B cell (primary cell): ENCODE measurements around the gene CNTN4. TPM values are rescaled to one million over a fixed set of nuclear protein-coding genes. Genes with fewer than 3 reads are reported as not detected.

Experiments
- ATAC-seq: fragments of 200-7000 bp; cut with Tn5 transposase; one replicate; pipeline ENCODE4 v1.10.0; 2021; ENCODE audit warnings: low read depth, mild to moderate bottlenecking, moderate number of reproducible peaks, moderate library complexity
- CTCF ChIA-PET: fragments of 350-600 bp; sonication (Branson Sonifier 250); formaldehyde crosslinking; loops from one replicate; lab custom pipeline; 2021; ENCODE audit warnings: antibody characterized with exemption, inconsistent platforms; lab: Charles Lee
- POLR2A ChIA-PET: fragments of 350-600 bp; sonication (Branson Sonifier 250); formaldehyde crosslinking; loops from one replicate; lab custom pipeline; 2021; ENCODE audit warnings: antibody characterized with exemption; lab: Charles Lee
- DNase-seq: peaks from one replicate; pipeline ENCODE4 v3.0.0; 2013
- H2AFZ ChIP-seq: 2 replicates; pipeline ENCODE4 v1.6.1; 2012; ENCODE audit warnings: mild to moderate bottlenecking, low read depth, low read length; ENCODE audit not compliant: insufficient read depth, poor library complexity, severe bottlenecking
- H3K27ac ChIP-seq, 2 donors: 1 replicate in 1 of 2; 2 replicates in 1 of 2; pipeline ENCODE4 v1.5.1; 2012 to 2013; ENCODE audit warnings: low read length in 2 of 2, mild to moderate bottlenecking in 2 of 2, moderate library complexity in 1 of 2
- H3K27me3 ChIP-seq, 4 experiments: fragments of 200-600 bp in 1 of 4; sonication (generic) in 1 of 4; replicated peaks in 1 of 4; 1 replicate in 2 of 4; 2 replicates in 2 of 4; pipeline versions ENCODE4 v1.6.1 to v1.7.0; 2013 to 2016; ENCODE audit warnings: low read length in 3 of 4, mild to moderate bottlenecking in 2 of 4, mixed read lengths in 1 of 4, moderate library complexity in 1 of 4; ENCODE audit not compliant: insufficient read depth in 4 of 4, control insufficient read depth in 3 of 4; ENCODE audit errors: control extremely low read depth in 1 of 4
- H3K36me3 ChIP-seq, 2 experiments: replicated peaks in 1 of 2; 1 replicate in 1 of 2; 2 replicates in 1 of 2; pipeline versions ENCODE4 v1.6.1 to v1.7.1; 2013; ENCODE audit warnings: low read length in 1 of 2; ENCODE audit not compliant: insufficient read depth in 2 of 2, control insufficient read depth in 1 of 2; ENCODE audit errors: control extremely low read depth in 1 of 2, extremely low read depth in 1 of 2
- H3K4me1 ChIP-seq, 2 donors: fragments of 200-600 bp in 1 of 2; sonication (generic) in 1 of 2; 1 replicate in 1 of 2; 2 replicates in 1 of 2; pipeline versions ENCODE4 v1.5.1 to v1.6.1; 2013 to 2017; ENCODE audit warnings: low read length in 2 of 2; ENCODE audit not compliant: control insufficient read depth in 2 of 2, insufficient read depth in 2 of 2
- H3K4me2 ChIP-seq: replicated peaks from 2 replicates; pipeline ENCODE3; 2012; ENCODE audit warnings: mild to moderate bottlenecking, low read depth, low read length; ENCODE audit not compliant: poor library complexity, severe bottlenecking
- H3K4me3 ChIP-seq, 5 experiments: fragments of 200-600 bp in 1 of 5; sonication (generic) in 1 of 5; 1 replicate in 3 of 5; 2 replicates in 2 of 5; pipeline versions ENCODE4 v1.5.1 to v1.7.0; 2011 to 2016; ENCODE audit warnings: low read length in 4 of 5, mild to moderate bottlenecking in 4 of 5, low read depth in 2 of 5, control low read depth in 1 of 5, moderate library complexity in 1 of 5; ENCODE audit not compliant: insufficient read depth in 1 of 5; ENCODE audit errors: control extremely low read depth in 1 of 5, extremely low read depth in 1 of 5
- H3K79me2 ChIP-seq: fragments of 200-600 bp; sonication (generic); one replicate; pipeline ENCODE4 v1.6.0; 2016; ENCODE audit warnings: low read length; ENCODE audit not compliant: control insufficient read depth, insufficient read depth
- H3K9ac ChIP-seq: fragments of 200-600 bp; sonication (generic); 2 replicates; pipeline ENCODE4 v1.6.1; 2017; ENCODE audit warnings: mild to moderate bottlenecking, low read length, moderate library complexity
- H3K9me3 ChIP-seq, 3 donors: one replicate each; pipeline versions ENCODE4 v1.6.1 to v1.7.1; 2013; ENCODE audit warnings: low read length in 2 of 3; ENCODE audit not compliant: control insufficient read depth in 2 of 3, insufficient read depth in 1 of 3; ENCODE audit errors: control extremely low read depth in 1 of 3
- H4K20me1 ChIP-seq: 2 replicates; pipeline ENCODE4 v1.6.0; 2012; ENCODE audit warnings: mild to moderate bottlenecking, low read length; ENCODE audit not compliant: insufficient read depth, control insufficient read depth, poor library complexity, severe bottlenecking
- H3K27ac Mint-ChIP-seq: one replicate; pipeline ENCODE4 v1.8.0; 2021; ENCODE audit warnings: mixed read lengths
- H3K27me3 Mint-ChIP-seq: one replicate; pipeline ENCODE4 v1.8.0; 2021; ENCODE audit warnings: mixed read lengths
- H3K4me1 Mint-ChIP-seq: one replicate; pipeline ENCODE4 v1.8.0; 2021; ENCODE audit warnings: mixed read lengths
- H3K4me3 Mint-ChIP-seq: one replicate; pipeline ENCODE4 v1.8.0; 2021; ENCODE audit warnings: mixed read lengths
- H3K9me3 Mint-ChIP-seq: one replicate; pipeline ENCODE4 v1.8.0; 2022; ENCODE audit warnings: mixed read lengths; ENCODE audit not compliant: insufficient read depth
- EZH2 ChIP-seq: IDR thresholded peaks from 2 replicates; pipeline ENCODE4 v1.6.1; 2012; ENCODE audit warnings: borderline replicate concordance, low read depth, mild to moderate bottlenecking, moderate library complexity, low read length; ENCODE audit not compliant: insufficient read depth, poor library complexity, severe bottlenecking
- WGBS: methylation state at CpG from one replicate; pipeline ENCODE4 v1.1.5; 2013; ENCODE audit warnings: missing lambda C conversion rate; ENCODE audit not compliant: insufficient coverage; 5-methylcytosine and 5-hydroxymethylcytosine counted together
- intact Hi-C: fragments of 100-400 bp; cut with micrococcal nuclease; formaldehyde crosslinking; loops from one replicate; pipeline ENCODE4 v1.10.0; 2022
- polyA plus RNA-seq: library from polyadenylated mRNA; depleted of rRNA; stranded (reverse); fragments of >200 nt; gene quantifications from 2 replicates; pipeline ENCODE4 v1.2.3, GENCODE V29; 2012
- total RNA-seq, 2 donors: library from RNA; stranded (reverse); fragments of 120-200 nt in 1 of 2; gene quantifications; 1 replicate in 1 of 2; 2 replicates in 1 of 2; pipeline versions ENCODE4 v1.2.3 to v1.2.4, GENCODE V29; 2013 to 2022
- TF ChIP-seq, protein P1 (sequence below): fragments of 200-600 bp; IDR thresholded peaks from one replicate; pipeline ENCODE4 v1.8.0; 2022; ENCODE audit warnings: antibody characterized with exemption, mild to moderate bottlenecking

CNTN4 gene
- total and polyA plus RNA-seq, 2 donors (not counting 1 experiment from before 2014, with no cell fraction given): 0.05 TPM; not detected in 1

DNA sequence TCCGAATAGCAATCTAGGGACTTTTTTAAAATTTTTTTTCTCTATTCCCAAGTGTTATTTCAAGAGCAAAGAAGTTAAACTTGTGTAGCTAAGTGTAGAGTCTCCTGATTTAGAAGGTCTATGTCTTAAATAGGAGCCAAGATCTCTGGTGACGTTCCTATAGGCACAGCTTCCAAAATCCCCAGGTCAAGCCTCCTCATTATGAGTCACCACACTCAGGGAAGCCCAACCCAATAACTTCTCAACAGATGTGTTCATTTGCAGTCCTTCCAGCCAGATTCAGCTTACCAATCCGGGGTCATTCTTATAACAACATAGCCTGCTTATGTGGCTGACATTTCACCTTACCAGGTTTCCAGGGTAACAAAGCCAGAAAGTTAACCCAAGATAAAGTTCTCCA, 741.2 kb downstream of the CNTN4 start:
- Mint-ChIP-seq H3K27me3 (no peaks in the 10 kb centered on the region), H3K4me1 (no peaks in the 10 kb centered on the region), H3K27ac (no peak overlapping the region), H3K4me3 (no peak overlapping the region), H3K9me3 (no peaks in the 10 kb centered on the region)
- 60% methylated on average over 1 of the region's 3 CpGs for WGBS
- Histone ChIP-seq H3K27me3 (no peaks in the 10 kb centered on the region), H3K9ac (no peak overlapping the region), H3K4me3 (no peak overlapping the region), H3K9me3 (no peaks in the 10 kb centered on the region), H3K36me3 (no peaks in the 10 kb centered on the region), H3K4me1 (no peaks in the 10 kb centered on the region), H4K20me1 (no peaks in the 10 kb centered on the region), H3K4me2 (no peak overlapping the region), H2AFZ (no peak overlapping the region), H3K27ac (no peak overlapping the region), H3K79me2 (no peaks in the 10 kb centered on the region)
- POLR2A ChIA-PET: no interaction called here
- intact Hi-C loops: no loop called here
- CTCF ChIA-PET: no interaction called here
- DNase-seq (no peak), ATAC-seq (no peak)
- TF ChIP-seq, protein P1, sequence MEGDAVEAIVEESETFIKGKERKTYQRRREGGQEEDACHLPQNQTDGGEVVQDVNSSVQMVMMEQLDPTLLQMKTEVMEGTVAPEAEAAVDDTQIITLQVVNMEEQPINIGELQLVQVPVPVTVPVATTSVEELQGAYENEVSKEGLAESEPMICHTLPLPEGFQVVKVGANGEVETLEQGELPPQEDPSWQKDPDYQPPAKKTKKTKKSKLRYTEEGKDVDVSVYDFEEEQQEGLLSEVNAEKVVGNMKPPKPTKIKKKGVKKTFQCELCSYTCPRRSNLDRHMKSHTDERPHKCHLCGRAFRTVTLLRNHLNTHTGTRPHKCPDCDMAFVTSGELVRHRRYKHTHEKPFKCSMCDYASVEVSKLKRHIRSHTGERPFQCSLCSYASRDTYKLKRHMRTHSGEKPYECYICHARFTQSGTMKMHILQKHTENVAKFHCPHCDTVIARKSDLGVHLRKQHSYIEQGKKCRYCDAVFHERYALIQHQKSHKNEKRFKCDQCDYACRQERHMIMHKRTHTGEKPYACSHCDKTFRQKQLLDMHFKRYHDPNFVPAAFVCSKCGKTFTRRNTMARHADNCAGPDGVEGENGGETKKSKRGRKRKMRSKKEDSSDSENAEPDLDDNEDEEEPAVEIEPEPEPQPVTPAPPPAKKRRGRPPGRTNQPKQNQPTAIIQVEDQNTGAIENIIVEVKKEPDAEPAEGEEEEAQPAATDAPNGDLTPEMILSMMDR: no peak
- no peak for TF ChIP-seq EZH2

DNA sequence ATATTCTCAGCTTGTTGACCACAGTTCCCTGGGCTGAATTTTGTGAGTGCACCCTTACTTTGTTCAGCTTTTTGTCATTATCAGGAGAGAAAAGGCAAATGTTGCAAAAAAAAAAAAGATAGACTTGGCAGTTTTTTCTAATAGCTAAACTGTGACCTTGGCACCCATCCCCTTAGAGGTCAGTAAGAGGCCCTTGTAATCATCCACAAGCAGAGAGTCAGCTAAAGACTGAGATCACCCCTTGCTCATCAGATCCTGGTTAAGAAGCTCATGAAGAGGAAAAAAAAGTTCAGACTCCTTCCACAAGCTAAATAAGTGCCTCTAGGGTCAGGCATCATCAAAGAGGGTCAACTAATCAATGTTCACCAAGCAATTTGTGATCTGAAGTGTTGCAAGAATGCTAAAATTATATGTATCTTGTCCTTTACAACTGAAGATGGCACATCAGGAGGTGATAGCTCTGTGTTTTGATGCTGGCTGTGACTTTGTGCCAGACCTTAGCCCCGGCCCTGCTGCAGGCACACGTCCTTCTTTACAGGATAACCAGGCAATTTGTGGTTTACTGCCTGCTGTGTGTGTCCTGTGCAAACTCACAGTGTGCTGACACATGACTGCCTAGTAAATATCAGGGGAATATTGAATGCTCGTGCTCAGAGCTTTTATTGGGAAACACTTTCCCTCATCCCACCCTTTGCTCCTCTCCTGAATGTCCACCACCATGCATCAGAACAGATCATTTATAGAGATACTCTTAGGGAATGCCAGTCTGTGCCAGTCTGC, 748.6 kb downstream of the CNTN4 start:
- intact Hi-C loops: no loop called here
- no peaks in the 10 kb centered on the region for H3K4me1 ChIP-seq
- H3K9me3 ChIP-seq: peaks cover 0 to 4% (median 0%) of the 10 kb centered on the region in 3 donors
- WGBS: 34% methylated on average over 3 of the region's 3 CpGs
- H3K4me2 ChIP-seq: no peak overlapping the region
- no peak overlapping the region for H2AFZ ChIP-seq
- Mint-ChIP-seq H3K4me3 (no peak overlapping the region), H3K27me3 (no peaks in the 10 kb centered on the region), H3K27ac (no peak overlapping the region), H3K4me1 (no peaks in the 10 kb centered on the region), H3K9me3 (no peaks in the 10 kb centered on the region)
- H4K20me1 ChIP-seq: no peaks in the 10 kb centered on the region
- POLR2A ChIA-PET: interaction anchor here (0.7 kb wide), 1 partner anchor 191 kb away, joined by 3 read pairs; no protein-coding TSS in a partner anchor
- DNase-seq (no peak), ATAC-seq (no peak)
- no peak overlapping the region for H3K9ac ChIP-seq
- no peak overlapping the region for H3K27ac ChIP-seq
- TF ChIP-seq EZH2: no peak
- CTCF ChIA-PET: no interaction called here
- H3K27me3 ChIP-seq: no peaks in the 10 kb centered on the region
- H3K36me3 ChIP-seq: no peaks in the 10 kb centered on the region
- H3K79me2 ChIP-seq: no peaks in the 10 kb centered on the region
- no peak overlapping the region for H3K4me3 ChIP-seq
